GM21576 (cell line): ENCODE measurements around the gene CNTNAP5.

ENCODE experiments used
- ATAC-seq: cut with Tn5 transposase; IDR thresholded peaks from one replicate; pipeline ENCODE4 v1.9.1; 2021; ENCODE audit warnings: mild to moderate bottlenecking, moderate library complexity; ENCODE audit not compliant: unreplicated experiment

CNTNAP5 gene

GRCh38 chr2:124664363-124664762, 639.3 kb downstream of the CNTNAP5 start:
- ATAC-seq = no peak

DNA sequence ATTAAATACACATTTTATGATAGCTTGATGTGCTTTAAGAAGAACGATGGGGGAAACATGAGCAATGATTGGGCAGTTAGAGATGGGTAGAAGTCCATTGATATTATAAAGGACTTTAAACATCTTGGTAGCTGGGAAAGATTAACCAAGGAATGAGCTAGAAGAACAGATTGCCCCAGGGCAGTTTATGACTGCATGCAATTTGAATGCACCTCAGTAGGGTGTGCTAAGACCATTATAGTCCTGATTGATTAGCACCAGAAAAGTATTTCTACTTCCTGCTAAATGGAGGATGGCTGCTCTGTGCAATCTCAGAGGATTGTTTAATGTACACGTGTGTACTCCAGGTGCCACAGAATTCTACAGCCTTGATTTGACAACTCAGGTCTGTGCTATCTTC, 641.9 kb downstream of the CNTNAP5 start:
- no peak for ATAC-seq

GRCh38 chr2:124668161-124668560, 643.1 kb downstream of the CNTNAP5 start:
- no peak for ATAC-seq

- no peak for ATAC-seq
Measured at GRCh38 chr2:124670187-124670586, 645.1 kb downstream of the CNTNAP5 start.

DNA sequence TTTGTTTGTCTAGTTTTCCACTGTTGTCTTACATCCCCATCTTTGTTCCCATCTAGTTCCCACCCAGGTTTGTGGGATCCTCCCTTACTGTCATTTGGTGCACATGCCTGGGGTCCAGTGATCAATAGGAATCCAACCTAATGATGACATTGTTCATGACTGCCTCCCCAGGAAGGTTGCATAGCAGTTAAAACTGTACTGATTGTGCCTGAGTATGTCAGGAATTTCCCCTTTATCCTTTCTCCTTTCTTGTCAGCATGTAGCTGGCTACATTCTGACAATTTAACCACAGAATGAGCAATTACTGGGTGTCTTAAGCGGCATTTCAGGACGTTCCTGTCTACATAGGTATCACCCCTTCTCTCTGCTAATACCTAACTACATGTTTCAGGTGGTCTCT, 653.0 kb downstream of the CNTNAP5 start:
- no peak for ATAC-seq

- ATAC-seq = no peak
Measured at GRCh38 chr2:124683536-124684428, 658.7 kb downstream of the CNTNAP5 start.

DNA sequence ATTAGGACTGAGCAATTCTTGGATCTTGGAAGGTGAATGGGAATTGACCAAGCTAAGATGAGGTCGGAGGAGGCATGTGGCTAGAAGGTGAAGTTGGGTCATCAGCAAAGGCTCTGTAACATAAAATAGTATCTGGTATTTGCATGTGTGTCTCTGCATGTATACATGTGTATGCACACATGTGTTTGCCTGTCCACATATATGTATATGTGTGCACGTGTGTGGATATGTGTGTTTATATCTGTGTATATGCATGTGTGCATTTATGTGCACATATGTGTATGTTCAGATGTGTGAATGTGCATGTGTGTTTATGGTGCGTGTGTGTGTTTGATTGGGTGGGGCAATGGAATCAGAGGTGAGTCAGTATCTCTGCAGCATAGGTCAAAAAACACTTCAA, 664.3 kb downstream of the CNTNAP5 start:
- ATAC-seq = no peak

GRCh38 chr2:124692216-124692615, 667.1 kb downstream of the CNTNAP5 start:
- no peak for ATAC-seq

DNA sequence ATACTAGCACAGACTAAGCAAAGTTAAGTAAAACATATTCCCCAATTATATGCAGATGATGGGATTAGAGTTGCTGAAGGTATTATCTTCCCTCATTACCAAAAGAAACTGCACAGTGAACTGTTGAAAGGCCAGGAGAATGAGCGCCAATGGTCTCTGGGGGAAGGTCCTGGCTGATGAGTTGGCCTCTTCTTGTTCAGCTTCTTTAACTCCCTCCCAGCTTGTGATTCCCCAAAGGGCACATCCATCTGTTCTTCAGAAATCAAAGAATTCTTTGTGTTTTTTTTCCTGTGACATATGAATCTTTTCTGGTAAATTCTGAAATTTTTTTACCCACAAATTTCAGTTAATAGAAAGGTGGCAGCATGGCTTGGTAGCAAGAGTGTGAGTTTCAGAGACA, 667.6 kb downstream of the CNTNAP5 start:
- no peak for ATAC-seq

GRCh38 chr2:124693156-124693555, 668.1 kb downstream of the CNTNAP5 start:
- ATAC-seq = no peak

DNA sequence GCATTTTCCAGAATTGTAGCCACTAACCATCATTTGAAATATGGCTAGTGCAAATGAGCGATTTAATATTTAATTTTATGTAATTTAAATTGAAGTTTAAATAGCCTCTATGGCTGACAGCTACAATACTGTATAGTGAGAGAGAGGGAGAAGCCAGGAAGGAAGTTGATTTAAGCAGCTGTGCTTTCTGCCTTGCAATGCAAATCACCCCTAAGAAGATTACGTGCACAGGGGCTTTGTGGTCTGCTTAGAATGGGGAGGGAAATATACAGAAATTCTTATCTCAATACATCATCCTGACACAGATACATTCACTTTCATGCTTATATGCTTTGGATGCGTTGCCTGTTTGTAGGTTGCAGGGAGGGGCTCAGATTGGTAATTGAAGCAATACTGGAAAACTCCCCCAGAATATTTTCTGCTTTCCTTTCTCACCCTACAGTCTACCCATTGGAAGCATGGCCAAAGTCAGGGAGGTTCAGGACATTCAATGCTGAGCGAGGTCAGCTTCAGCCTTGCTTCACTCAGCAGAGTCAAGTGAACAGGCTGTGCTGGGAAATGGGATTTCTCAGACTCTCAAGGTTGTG, 674.0 kb downstream of the CNTNAP5 start:
- ATAC-seq = no peak

DNA sequence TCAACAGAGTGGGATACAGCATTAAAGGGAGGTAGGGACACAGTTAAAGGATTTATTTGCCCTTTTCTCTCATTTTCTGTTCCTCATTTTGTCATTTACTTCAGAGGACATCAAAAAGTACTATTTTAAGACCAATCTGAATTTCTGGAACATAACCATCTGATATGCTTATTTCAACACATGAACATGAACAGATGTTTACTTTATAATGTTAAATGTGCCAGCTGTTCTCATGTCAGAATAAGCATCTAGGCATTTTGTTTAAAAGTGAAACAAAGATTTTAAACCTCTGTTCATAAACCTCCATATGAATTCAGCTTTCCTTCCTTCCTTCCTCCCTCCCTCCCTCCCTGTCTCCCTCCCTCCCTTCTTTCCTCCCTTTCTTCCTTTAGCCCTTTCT, 677.7 kb downstream of the CNTNAP5 start:
- ATAC-seq = no peak

GRCh38 chr2:124704071-124704925, 679.2 kb downstream of the CNTNAP5 start:
- ATAC-seq = no peak

- ATAC-seq = no peak
Measured at GRCh38 chr2:124708661-124709060, 683.6 kb downstream of the CNTNAP5 start.

DNA sequence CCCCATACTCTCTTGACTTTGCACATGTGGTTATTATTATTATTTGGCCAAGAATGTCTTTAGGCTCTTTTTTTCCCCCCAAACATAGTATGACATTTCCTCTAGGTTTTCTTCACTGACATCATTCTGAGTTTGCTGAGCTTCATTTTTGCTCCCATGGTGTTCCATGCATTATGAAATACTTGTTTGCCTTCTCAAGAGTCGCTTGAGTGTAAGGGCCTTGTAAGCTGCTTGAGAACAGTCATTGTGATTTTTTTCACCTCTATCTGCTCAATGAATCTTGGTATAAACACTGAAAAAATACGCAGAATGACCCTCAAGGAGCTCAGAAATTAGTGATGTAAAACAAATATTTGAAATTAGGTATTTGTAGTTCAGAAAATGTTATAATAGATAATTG, 688.9 kb downstream of the CNTNAP5 start:
- no peak for ATAC-seq

GRCh38 chr2:124725187-124725586, 700.1 kb downstream of the CNTNAP5 start:
- no peak for ATAC-seq

DNA sequence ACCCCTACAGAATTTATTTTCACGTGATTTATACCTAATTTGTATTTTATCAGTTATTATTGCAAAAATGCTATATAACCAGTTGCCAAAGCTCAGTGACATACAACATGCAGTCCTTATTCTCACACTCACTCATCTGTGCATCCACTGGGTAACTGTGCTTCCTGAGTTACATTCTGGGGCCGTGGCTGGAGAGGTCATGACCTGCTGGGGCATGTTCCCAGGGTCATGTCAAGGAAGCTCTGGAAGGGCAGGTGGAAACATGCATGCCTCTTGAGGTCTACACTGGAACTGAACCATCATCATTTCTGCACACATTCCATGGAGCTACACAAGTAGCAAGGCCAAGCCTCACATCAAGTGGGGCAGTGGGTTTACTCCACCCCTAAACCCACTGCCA, 715.5 kb downstream of the CNTNAP5 start:
- ATAC-seq = no peak

- no peak for ATAC-seq
Measured at GRCh38 chr2:124753842-124754241, 728.8 kb downstream of the CNTNAP5 start.

DNA sequence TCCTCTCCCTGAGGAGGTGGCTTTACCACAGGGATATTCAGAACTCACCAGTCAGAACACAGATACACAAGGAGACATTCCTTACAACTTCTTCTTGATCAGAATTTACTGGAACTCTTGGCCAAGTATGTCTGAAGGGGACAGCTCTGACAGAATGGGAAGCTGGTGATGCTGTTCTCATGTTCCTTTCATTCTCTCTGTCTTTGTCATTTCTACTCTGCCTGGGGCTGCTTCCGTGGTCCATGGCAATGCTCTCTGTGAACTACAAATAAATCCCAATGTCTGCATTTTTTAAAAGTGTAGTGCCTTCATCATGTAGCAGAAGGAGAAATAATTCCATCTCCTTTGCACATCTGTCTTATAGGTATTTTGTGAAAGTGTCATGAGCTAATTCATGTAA, 730.3 kb downstream of the CNTNAP5 start:
- no peak for ATAC-seq

- no peak for ATAC-seq
Measured at GRCh38 chr2:124756048-124756447, 731.0 kb downstream of the CNTNAP5 start.

GRCh38 chr2:124762388-124762787, 737.3 kb downstream of the CNTNAP5 start:
- no peak for ATAC-seq

- no peak for ATAC-seq
Measured at GRCh38 chr2:124763611-124764010, 738.5 kb downstream of the CNTNAP5 start.
